GM19438 (cell line): ENCODE measurements around the gene LIPG.
"Not testable (repeated sequence)": the region's sequence is repeated elsewhere in the genome, so short reads cannot be mapped to it uniquely, and the experiment has no call there.

ENCODE experiments used
- ATAC-seq: cut with Tn5 transposase; IDR thresholded peaks from one replicate; pipeline ENCODE4 v1.9.1; 2021; ENCODE audit warnings: low read depth; ENCODE audit not compliant: unreplicated experiment

The LIPG gene

GRCh38 chr18:49561289-49562193 is at the start of gene LIPG:
Gene LIPG, plus strand, starts transcription at chr18:49562057. Its CDS starts 252 bp downstream, at chr18:49562309.
- peak; percentile 63 for ATAC-seq

DNA sequence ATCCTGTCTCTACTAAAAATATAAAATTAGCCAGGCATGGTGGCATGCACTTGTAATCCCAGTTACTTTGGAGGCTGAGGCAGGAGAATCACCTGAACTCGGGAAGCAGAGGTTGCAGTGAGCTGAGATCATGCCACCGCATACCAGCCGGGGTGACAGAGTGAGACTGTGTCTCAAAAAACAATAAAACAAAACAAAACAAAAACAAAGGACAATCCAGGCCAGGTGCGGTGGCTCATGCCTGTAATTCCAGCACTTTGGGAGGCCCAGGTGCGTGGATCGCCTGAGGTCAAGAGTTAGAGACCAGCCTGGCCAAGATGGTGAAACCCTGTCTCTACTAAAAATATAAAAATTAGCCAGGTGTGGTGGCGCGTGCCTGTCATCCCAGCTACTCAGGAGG is 49.0 kb upstream of the LIPG start:
- not testable (repeated sequence) for ATAC-seq

DNA sequence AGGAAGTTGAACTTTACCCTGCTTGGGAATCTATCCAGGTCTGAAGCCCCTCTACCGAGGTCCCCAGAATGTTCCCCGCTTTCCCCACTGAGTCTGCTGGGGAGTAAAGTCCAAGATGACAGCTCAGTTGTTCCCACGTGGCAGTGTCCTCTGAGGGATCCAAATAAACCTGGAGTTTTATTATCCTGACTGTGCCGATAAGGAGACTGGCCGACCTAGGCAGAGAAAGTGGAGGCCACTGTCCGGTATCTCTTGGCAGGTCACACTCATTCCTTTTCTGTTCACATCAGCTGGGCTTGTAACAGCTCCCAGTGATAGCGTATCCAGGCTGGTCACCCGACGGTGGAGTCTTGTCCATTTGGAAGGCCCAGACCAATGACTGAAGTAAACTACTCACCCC is 47.3 kb upstream of the LIPG start:
- ATAC-seq: no peak

GRCh38 chr18:49515003-49515402 is 46.9 kb upstream of the LIPG start:
- not testable (repeated sequence) for ATAC-seq

- ATAC-seq: no peak
These were observed 46.3 kb upstream of the LIPG start for GRCh38 chr18:49515516-49515915.

- ATAC-seq: no peak
These were observed 44.4 kb upstream of the LIPG start for GRCh38 chr18:49517483-49517882.

- ATAC-seq: no peak
These were observed 42.5 kb upstream of the LIPG start for GRCh38 chr18:49519101-49519971.

- ATAC-seq: no peak
These were observed 41.2 kb upstream of the LIPG start for GRCh38 chr18:49520661-49521145.

GRCh38 chr18:49521216-49521835 is 40.5 kb upstream of the LIPG start:
- ATAC-seq: no peak

GRCh38 chr18:49523580-49524093 is 38.2 kb upstream of the LIPG start:
- not testable (repeated sequence) for ATAC-seq

DNA sequence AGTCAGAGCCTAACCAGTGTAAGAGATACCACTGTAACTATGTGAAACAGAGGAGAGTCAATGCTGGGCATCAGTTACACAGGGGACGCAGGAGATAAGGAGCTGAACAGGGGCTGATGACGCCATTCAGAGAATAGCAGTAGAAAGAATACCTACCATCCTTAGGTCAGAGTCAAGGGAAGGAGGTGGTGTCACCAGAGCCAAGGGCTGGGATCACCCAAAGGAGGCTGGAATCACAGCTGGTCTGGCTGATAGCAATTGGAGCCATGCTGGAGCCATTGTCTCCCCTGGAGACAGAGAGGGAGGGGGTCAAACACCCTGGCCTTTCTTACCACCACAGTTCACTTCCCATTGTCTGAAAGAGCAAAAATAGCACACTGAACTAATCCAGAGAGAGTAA is 37.5 kb upstream of the LIPG start:
- ATAC-seq: no peak

DNA sequence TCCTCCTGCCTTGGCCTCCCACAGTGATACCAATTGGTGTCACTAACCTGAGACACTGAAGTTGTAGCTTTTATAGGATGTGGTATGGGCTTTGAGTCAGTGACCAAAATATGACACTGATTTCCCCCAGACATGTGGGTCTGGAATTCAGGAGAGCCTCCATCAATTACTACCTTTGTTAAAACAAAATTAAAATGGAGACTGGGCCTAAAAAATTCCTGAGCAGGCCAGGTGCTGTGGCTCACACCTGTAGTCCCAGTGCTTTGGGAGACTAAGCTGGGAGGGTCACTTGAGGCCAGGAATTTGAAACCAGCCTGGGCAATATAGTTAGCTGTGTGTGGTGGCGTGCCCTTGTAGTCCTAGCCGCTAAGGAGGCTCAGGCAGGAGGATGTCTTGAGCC is 36.9 kb upstream of the LIPG start:
- no peak for ATAC-seq

GRCh38 chr18:49525981-49526380 is 35.9 kb upstream of the LIPG start:
- no peak for ATAC-seq

GRCh38 chr18:49527631-49528327 is 34.1 kb upstream of the LIPG start:
- ATAC-seq: no peak

DNA sequence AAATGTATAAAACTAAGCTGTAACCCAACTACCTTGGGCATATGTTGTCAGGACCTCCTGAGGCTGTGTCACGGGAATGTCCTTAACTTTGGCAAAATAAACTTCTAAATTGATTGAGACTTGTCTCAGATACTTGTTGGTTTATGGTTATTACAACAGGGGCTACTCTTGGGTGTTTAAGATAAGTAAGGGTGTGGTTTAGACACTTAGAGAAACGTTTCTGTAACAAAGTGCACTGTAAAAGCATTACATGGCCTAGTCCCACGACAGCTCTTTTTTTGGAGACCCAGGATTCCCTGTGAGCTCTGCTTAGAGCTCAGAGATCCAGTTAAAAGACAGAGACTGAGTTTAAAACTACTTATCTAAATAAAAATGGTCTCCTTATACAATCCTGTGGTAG is 32.3 kb upstream of the LIPG start:
- ATAC-seq: no peak

- ATAC-seq: no peak
These were observed 30.1 kb upstream of the LIPG start for GRCh38 chr18:49531678-49532153.

GRCh38 chr18:49534846-49535601 is 26.8 kb upstream of the LIPG start:
- no peak for ATAC-seq

DNA sequence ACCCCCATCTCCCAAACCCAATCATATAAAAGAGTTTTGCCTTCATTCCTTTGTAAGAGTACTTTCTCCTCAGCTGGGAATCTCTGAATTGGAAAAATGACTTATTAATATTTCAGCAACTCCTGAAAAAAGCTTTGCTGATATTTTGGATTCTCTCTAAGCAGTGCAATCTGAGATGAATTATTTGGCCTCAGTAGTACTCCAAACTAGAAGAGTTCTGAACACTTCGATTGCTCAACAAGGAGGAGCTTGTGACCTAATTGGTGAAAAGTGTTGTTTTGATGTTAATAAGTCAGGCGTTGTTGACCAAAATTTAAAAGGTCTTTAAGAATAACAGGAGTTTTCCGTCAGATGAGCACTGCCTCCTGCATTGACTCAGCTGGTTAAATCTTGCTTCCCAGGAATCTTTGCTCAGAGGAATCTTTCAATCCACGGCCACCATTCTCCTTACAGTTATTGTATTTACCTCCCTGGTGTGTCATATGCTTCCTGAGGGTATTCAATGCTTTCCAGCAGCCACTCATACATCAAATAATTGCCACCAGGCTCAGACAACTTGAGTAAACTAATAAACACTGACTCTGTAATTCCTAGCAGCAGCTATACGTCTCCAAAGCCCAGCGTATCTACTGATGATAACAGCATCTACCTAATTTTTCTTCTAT is 24.5 kb upstream of the LIPG start:
- ATAC-seq: no peak

GRCh38 chr18:49544362-49544761 is 17.5 kb upstream of the LIPG start:
- no peak for ATAC-seq
